Uterus (tissue), 4 donors: ENCODE measurements around the gene OR8H2. TPM values are rescaled to one million over a fixed set of nuclear protein-coding genes. Genes with fewer than 3 reads are reported as not detected.
"Not testable (repeated sequence)": the region's sequence is repeated elsewhere in the genome, so short reads cannot be mapped to it uniquely, and the experiment has no call there.

Experiments
- DNase-seq, 2 donors: peaks; one replicate each; pipeline ENCODE4 v3.0.0-alpha.2; 2019 to 2020
- H3K27ac ChIP-seq, 2 donors: fragments of 200-600 bp; sonication (generic); 1 replicate in 1 of 2; 2 replicates in 1 of 2; pipeline ENCODE4 v1.5.1; 2016 to 2018
- H3K27me3 ChIP-seq, 2 donors: fragments of 200-600 bp; sonication (generic); one replicate each; pipeline ENCODE4 v1.5.1; 2018 to 2019; ENCODE audit warnings: control low read depth in 1 of 2
- H3K36me3 ChIP-seq, 2 donors: fragments of 200-600 bp; sonication (generic); one replicate each; pipeline ENCODE4 v1.5.1; 2019; ENCODE audit warnings: control low read depth in 1 of 2
- H3K4me1 ChIP-seq, 2 donors: fragments of 200-600 bp; sonication (generic); one replicate each; pipeline ENCODE4 v1.5.1; 2018 to 2019; ENCODE audit warnings: control low read depth in 1 of 2
- H3K4me3 ChIP-seq, 2 donors: fragments of 200-600 bp; sonication (generic); 1 replicate in 1 of 2; 2 replicates in 1 of 2; pipeline ENCODE4 v1.5.1; 2018 to 2019; ENCODE audit warnings: mild to moderate bottlenecking in 1 of 2
- H3K9me3 ChIP-seq, 2 donors: fragments of 200-600 bp; sonication (generic); one replicate each; pipeline ENCODE4 v1.5.1; 2019; ENCODE audit warnings: control low read depth in 1 of 2
- CTCF ChIP-seq, 4 experiments: fragments of 200-600 bp in 2 of 4; fragments of 450-650 bp in 2 of 4; sonication (generic) in 2 of 4; IDR thresholded peaks; one replicate each; pipeline ENCODE4 v1.5.1; 2016 to 2019; ENCODE audit warnings: antibody characterized with exemption in 4 of 4, mild to moderate bottlenecking in 2 of 4, moderate library complexity in 1 of 4
- POLR2A ChIP-seq, 2 donors: fragments of 450-650 bp; IDR thresholded peaks; one replicate each; pipeline ENCODE4 v1.6.1; 2016; ENCODE audit warnings: antibody characterized with exemption in 2 of 2, mild to moderate bottlenecking in 1 of 2, moderate library complexity in 1 of 2
- intact Hi-C: fragments of 100-400 bp; cut with DNase I; formaldehyde crosslinking; loops from one replicate; pipeline ENCODE4 v1.15.1; 2023; ENCODE audit warnings: low total_unique reads
- total RNA-seq, 4 donors: library from RNA; depleted of rRNA in 3 of 4; stranded (reverse); fragments of >200 nt in 3 of 4; gene quantifications; one replicate each; pipeline versions ENCODE4 v1.1.0 to v1.2.4, GENCODE V29; 2014 to 2023
- donor health status: DM: yes; HTN: yes; CAD: no.

Gene OR8H2
- total RNA-seq, result not detected

- H3K9me3 ChIP-seq, result no peaks in the 10 kb centered on the region
- H3K4me3 ChIP-seq, result no peak within 1 kb of the TSS
- H3K36me3 ChIP-seq, result no peaks in the 10 kb centered on the region
- TF ChIP-seq CTCF (IDR thresholded peaks at IDR 0.05), result no peak
- no peak for TF ChIP-seq POLR2A (IDR thresholded peaks at IDR 0.05)
- H3K27me3 ChIP-seq, result no peaks in the 10 kb centered on the region
- no peaks in the 10 kb centered on the region for H3K4me1 ChIP-seq
- DNase-seq, result no peak
- intact Hi-C loops, result no loop called here
- no peak within 1 kb of the TSS for H3K27ac ChIP-seq
Observed at GRCh38 chr11:56103210-56103737, at the start of gene OR8H2. OR8H2 (plus strand) TSS chr11:56103687; CDS start chr11:56105043, 1,356 bp downstream.

- intact Hi-C loops, H3K4me3 ChIP-seq, H3K9me3 ChIP-seq, H3K4me1 ChIP-seq, DNase-seq, H3K27ac ChIP-seq, H3K36me3 ChIP-seq, H3K27me3 ChIP-seq: not testable (repeated sequence)
Observed at GRCh38 chr11:56056366-56056765, 47.1 kb upstream of the OR8H2 start.

GRCh38 chr11:56057661-56058237, 45.7 kb upstream of the OR8H2 start:
- not testable (repeated sequence) for H3K36me3 ChIP-seq

GRCh38 chr11:56058260-56058780, 45.2 kb upstream of the OR8H2 start:
- intact Hi-C loops, H3K27ac ChIP-seq, H3K4me3 ChIP-seq, H3K9me3 ChIP-seq, H3K4me1 ChIP-seq, H3K36me3 ChIP-seq, DNase-seq, H3K27me3 ChIP-seq: not testable (repeated sequence)

More at GRCh38 chr11:56057661-56058237, 45.7 kb upstream of the OR8H2 start:
- DNase-seq, intact Hi-C loops, H3K27ac ChIP-seq, H3K9me3 ChIP-seq, H3K27me3 ChIP-seq, H3K4me1 ChIP-seq, H3K4me3 ChIP-seq: not testable (repeated sequence)

GRCh38 chr11:56066980-56067379, 36.5 kb upstream of the OR8H2 start:
- no peaks in the 10 kb centered on the region for H3K4me1 ChIP-seq
- H3K9me3 ChIP-seq, result no peaks in the 10 kb centered on the region
- TF ChIP-seq CTCF (IDR thresholded peaks at IDR 0.05), result no peak
- no peak for TF ChIP-seq POLR2A (IDR thresholded peaks at IDR 0.05)
- DNase-seq, result no peak
- H3K4me3 ChIP-seq, result no peak overlapping the region
- peaks cover 0 to 3% of the 10 kb centered on the region in 2 donors for H3K36me3 ChIP-seq
- no peaks in the 10 kb centered on the region for H3K27me3 ChIP-seq
- H3K27ac ChIP-seq, result no peak overlapping the region
- intact Hi-C loops, result no loop called here

- H3K27me3 ChIP-seq, result no peaks in the 10 kb centered on the region
- intact Hi-C loops, result no loop called here
- no peaks in the 10 kb centered on the region for H3K36me3 ChIP-seq
- no peak for DNase-seq
- H3K4me1 ChIP-seq, result no peaks in the 10 kb centered on the region
- no peak overlapping the region for H3K27ac ChIP-seq
- H3K4me3 ChIP-seq, result no peak overlapping the region
- TF ChIP-seq CTCF (IDR thresholded peaks at IDR 0.05) (no peak), POLR2A (IDR thresholded peaks at IDR 0.05) (no peak)
- H3K9me3 ChIP-seq, result no peaks in the 10 kb centered on the region
Observed at GRCh38 chr11:56089697-56090096, 13.8 kb upstream of the OR8H2 start.
